Measurements from ENCODE around the gene CDH20.

CDH20 gene

GRCh38 chr18:61348230-61348629 lies 15.0 kb downstream of the CDH20 start:
- no peak for TF ChIP-seq CTCF (IDR thresholded peaks at IDR 0.05; ENCODE audit: low read depth, low read length)
- H3K36me3 ChIP-seq = no peaks in the 10 kb centered on the region
- H3K9me3 ChIP-seq (ENCODE audit: severe bottlenecking) = no peaks in the 10 kb centered on the region
- H3K4me3 ChIP-seq (ENCODE audit: low read depth, low read length) = no peak overlapping the region
- H3K27ac ChIP-seq = no peak overlapping the region
- DNase-seq = no peak
- H3K27me3 ChIP-seq (ENCODE audit: insufficient read depth, low read depth, severe bottlenecking) = no peaks in the 10 kb centered on the region

- no peaks in the 10 kb centered on the region for H3K9me3 ChIP-seq (ENCODE audit: severe bottlenecking)
- H3K4me3 ChIP-seq (ENCODE audit: low read depth, low read length) = no peak overlapping the region
- no peaks in the 10 kb centered on the region for H3K36me3 ChIP-seq
- TF ChIP-seq CTCF (IDR thresholded peaks at IDR 0.05; ENCODE audit: low read depth, low read length) = no peak
- no peak for DNase-seq
- H3K27me3 ChIP-seq (ENCODE audit: insufficient read depth, low read depth, severe bottlenecking) = no peaks in the 10 kb centered on the region
- no peak overlapping the region for H3K27ac ChIP-seq
Observed at GRCh38 chr18:61350578-61350977, 17.3 kb downstream of the CDH20 start.

- no peak for TF ChIP-seq CTCF (IDR thresholded peaks at IDR 0.05; ENCODE audit: low read depth, low read length)
- Histone ChIP-seq H3K4me3 (ENCODE audit: low read depth, low read length) (no peak overlapping the region), H3K27me3 (ENCODE audit: insufficient read depth, low read depth, severe bottlenecking) (no peaks in the 10 kb centered on the region), H3K27ac (no peak overlapping the region), H3K9me3 (ENCODE audit: severe bottlenecking) (peaks cover 2% of the 10 kb centered on the region), H3K36me3 (no peaks in the 10 kb centered on the region)
- no peak for DNase-seq
Observed at GRCh38 chr18:61352059-61352458, 18.8 kb downstream of the CDH20 start.

GRCh38 chr18:61352611-61353010 lies 19.4 kb downstream of the CDH20 start:
- H3K27ac ChIP-seq = no peak overlapping the region
- no peaks in the 10 kb centered on the region for H3K36me3 ChIP-seq
- no peak for TF ChIP-seq CTCF (IDR thresholded peaks at IDR 0.05; ENCODE audit: low read depth, low read length)
- H3K9me3 ChIP-seq (ENCODE audit: severe bottlenecking) = peaks cover 6% of the 10 kb centered on the region
- H3K27me3 ChIP-seq (ENCODE audit: insufficient read depth, low read depth, severe bottlenecking) = no peaks in the 10 kb centered on the region
- no peak overlapping the region for H3K4me3 ChIP-seq (ENCODE audit: low read depth, low read length)
- DNase-seq = no peak

GRCh38 chr18:61360404-61361383 lies 27.5 kb downstream of the CDH20 start:
- H3K27me3 ChIP-seq (ENCODE audit: insufficient read depth, low read depth, severe bottlenecking) = no peaks in the 10 kb centered on the region
- no peak for TF ChIP-seq CTCF (IDR thresholded peaks at IDR 0.05; ENCODE audit: low read depth, low read length)
- H3K9me3 ChIP-seq (ENCODE audit: severe bottlenecking) = peaks cover 6% of the 10 kb centered on the region
- no peak for DNase-seq
- H3K27ac ChIP-seq = no peak overlapping the region
- H3K4me3 ChIP-seq (ENCODE audit: low read depth, low read length) = no peak overlapping the region
- no peaks in the 10 kb centered on the region for H3K36me3 ChIP-seq
